HepG2 (cell line): Measurements from ENCODE around the gene SMIM1. TPM values are rescaled to one million over a fixed set of nuclear protein-coding genes. Genes with fewer than 3 reads are reported as not detected.

Experiments
- ATAC-seq: fragments of 200-7000 bp; cut with Tn5 transposase; 3 replicates; pipeline ENCODE4 v1.9.1; 2020; ENCODE audit warnings: mild to moderate bottlenecking, moderate library complexity
- BruUV-seq: library from RNA; stranded (reverse); fragments of 400-500 nt; replicated peaks from 2 replicates; lab custom pipeline; 2021; lab: Mats Ljungman, UMichigan
- CTCF ChIA-PET: fragments of 300-600 bp; formaldehyde crosslinking; extraction: SDS; loops from one replicate; lab custom pipeline; 2021; ENCODE audit warnings: low total read pairs, inconsistent platforms, low intra/inter-chr PET ratio; lab: Yijun Ruan, JAX
- POLR2A ChIA-PET: fragments of 350-600 bp; sonication (Branson Sonifier 250); formaldehyde crosslinking; loops from one replicate; lab custom pipeline; 2020; ENCODE audit warnings: antibody characterized with exemption, inconsistent platforms; lab: Yijun Ruan, JAX
- DNase-seq: peaks from one replicate; pipeline ENCODE4 v3.0.0-alpha.2; 2015; ENCODE audit warnings: low spot score
- FAIRE-seq: peaks from 3 replicates; lab custom pipeline; 2011; peaks lifted over from hg19 to GRCh38; lab: Jason Lieb, UNC
- H2AFZ ChIP-seq: one replicate; pipeline ENCODE4 v1.6.1; 2011; ENCODE audit warnings: low read length, inconsistent platforms
- H3K27ac ChIP-seq: fragments of 300-600 bp; 3 replicates; pipeline ENCODE4 v1.8.0; 2011; ENCODE audit warnings: mixed run types, mild to moderate bottlenecking, mixed read lengths, low read length, inconsistent platforms; ENCODE audit not compliant: insufficient read depth; ENCODE audit errors: extremely low read length
- H3K27me3 ChIP-seq, 2 experiments: fragments of 200-600 bp in 1 of 2; 2 replicates in 1 of 2; 3 replicates in 1 of 2; pipeline versions ENCODE4 v1.6.0 to v1.8.0; 2011; ENCODE audit warnings: low read length in 2 of 2, mild to moderate bottlenecking in 2 of 2, moderate library complexity in 2 of 2, inconsistent platforms in 1 of 2; ENCODE audit not compliant: insufficient read depth in 2 of 2, control insufficient read depth in 1 of 2
- H3K36me3 ChIP-seq, 2 experiments: fragments of 200-600 bp in 1 of 2; replicated peaks in 1 of 2; 2 replicates in 1 of 2; 3 replicates in 1 of 2; pipeline versions ENCODE4 v1.5.1 to v1.8.0; 2011; ENCODE audit warnings: low read length in 2 of 2, inconsistent platforms in 1 of 2; ENCODE audit not compliant: insufficient read depth in 2 of 2, control insufficient read depth in 1 of 2
- H3K4me1 ChIP-seq: 2 replicates; pipeline ENCODE4 v1.5.1; 2012; ENCODE audit warnings: low read length, inconsistent platforms; ENCODE audit not compliant: insufficient read depth
- H3K4me2 ChIP-seq: 2 replicates; pipeline ENCODE4 v1.6.0; 2011; ENCODE audit warnings: low read depth, low read length, inconsistent platforms
- H3K4me3 ChIP-seq, 3 experiments: fragments of 200-600 bp in 1 of 3; sonication (generic), shearing (Covaris generic) in 1 of 3; replicated peaks in 1 of 3; 2 replicates each; pipeline ENCODE4 v1.5.1; 2011 to 2016; ENCODE audit warnings: low read length in 3 of 3, inconsistent platforms in 2 of 3, low read depth in 2 of 3, mild to moderate bottlenecking in 2 of 3, control low read depth in 1 of 3, mixed read lengths in 1 of 3; ENCODE audit not compliant: insufficient read depth in 1 of 3
- H3K79me2 ChIP-seq: one replicate; pipeline ENCODE4 v1.6.1; 2011; ENCODE audit warnings: low read length, inconsistent platforms; ENCODE audit not compliant: insufficient read depth
- H3K9ac ChIP-seq: 2 replicates; pipeline ENCODE4 v1.6.0; 2011; ENCODE audit warnings: mild to moderate bottlenecking, low read depth, low read length, inconsistent platforms; ENCODE audit not compliant: insufficient read depth
- H3K9me3 ChIP-seq: 2 replicates; pipeline ENCODE4 v1.5.1; 2012; ENCODE audit warnings: mild to moderate bottlenecking, low read length
- H4K20me1 ChIP-seq: 2 replicates; pipeline ENCODE4 v1.6.0; 2011; ENCODE audit warnings: inconsistent platforms, mild to moderate bottlenecking, low read length, moderate library complexity; ENCODE audit not compliant: insufficient read depth
- ADNP ChIP-seq: sonication (generic); formaldehyde crosslinking; IDR thresholded peaks from 2 replicates; pipeline ENCODE4 v1.4.0; 2020; ENCODE audit warnings: missing genetic modification reagents
- HOXA3 ChIP-seq: sonication (generic); formaldehyde crosslinking; IDR thresholded peaks from 2 replicates; pipeline ENCODE4 v1.5.0; 2020; ENCODE audit warnings: missing genetic modification reagents
- IRX3 ChIP-seq: sonication (generic); formaldehyde crosslinking; IDR thresholded peaks from 2 replicates; pipeline ENCODE4 v1.8.1; 2023; ENCODE audit warnings: mild to moderate bottlenecking, low read depth, missing genetic modification reagents, borderline replicate concordance
- ISX ChIP-seq: sonication (generic); formaldehyde crosslinking; conservative IDR thresholded peaks from 2 replicates; pipeline ENCODE4 v1.5.0; 2020; ENCODE audit warnings: missing genetic modification reagents
- NCOA2 ChIP-seq: sonication (generic); formaldehyde crosslinking; IDR thresholded peaks from 2 replicates; pipeline ENCODE4 v1.8.0; 2022; ENCODE audit warnings: inconsistent platforms
- SNRNP70 ChIP-seq: fragments of 200-400 bp; formaldehyde crosslinking; IDR thresholded peaks from 2 replicates; pipeline ENCODE4 v1.6.1; 2017; ENCODE audit warnings: mild to moderate bottlenecking, low read depth, low read length, moderate library complexity
- SP1 ChIP-seq, 2 experiments: fragments of 450-650 bp in 1 of 2; sonication (generic) in 1 of 2; formaldehyde crosslinking in 1 of 2; IDR thresholded peaks; 2 replicates each; pipeline versions ENCODE4 v1.4.0 to v1.6.1; 2016 to 2020; ENCODE audit warnings: missing genetic modification reagents in 1 of 2
- STAT5B ChIP-seq: sonication (generic); formaldehyde crosslinking; IDR thresholded peaks from 2 replicates; pipeline ENCODE4 v1.4.0; 2020; ENCODE audit warnings: missing genetic modification reagents
- ZHX2 ChIP-seq, 2 experiments: sonication (generic) in 1 of 2; formaldehyde crosslinking in 1 of 2; IDR thresholded peaks; 2 replicates each; pipeline versions ENCODE4 v1.6.1 to v1.9.0; 2014 to 2022; ENCODE audit warnings: antibody characterized with exemption in 1 of 2, borderline replicate concordance in 1 of 2, inconsistent platforms in 1 of 2, low read depth in 1 of 2, missing genetic modification reagents in 1 of 2
- ZNF205 ChIP-seq: IDR thresholded peaks from 2 replicates; pipeline ENCODE4 v1.6.1; 2018; ENCODE audit warnings: missing biosample characterization, missing genetic modification reagents
- ZNF354B ChIP-seq: sonication (generic); formaldehyde crosslinking; IDR thresholded peaks from 2 replicates; pipeline ENCODE4 v1.8.0; 2022; ENCODE audit warnings: mild to moderate bottlenecking, missing genetic modification reagents
- ZNF589 ChIP-seq: sonication (generic); formaldehyde crosslinking; conservative IDR thresholded peaks from 2 replicates; pipeline ENCODE4 v1.8.0; 2022; ENCODE audit warnings: mild to moderate bottlenecking, moderate library complexity, missing genetic modification reagents
- ZNF724P ChIP-seq: sonication (generic); formaldehyde crosslinking; IDR thresholded peaks from 2 replicates; pipeline ENCODE4 v1.8.0; 2022; ENCODE audit warnings: missing genetic modification reagents, borderline replicate concordance
- WGBS: methylation state at CpG from one replicate; pipeline ENCODE4 v1.1.6; 2017; ENCODE audit warnings: low lambda C conversion rate; 5-methylcytosine and 5-hydroxymethylcytosine counted together
- in situ Hi-C: cut with HindIII; loops from 2 replicates; pipeline ENCODE4 v1.10.0; 2017; ENCODE audit warnings: low pct_unique_long_range_greater_than_20kb; ENCODE audit not compliant: extremely low pct_ligation_motif_present
- intact Hi-C: fragments of 100-400 bp; cut with micrococcal nuclease; formaldehyde crosslinking; loops from one replicate; pipeline ENCODE4 v1.10.0; 2022; ENCODE audit not compliant: unreplicated experiment
- polyA plus RNA-seq, 8 experiments: library from polyadenylated mRNA; depleted of rRNA in 3 of 8; stranded (reverse) in 7 of 8; unstranded in 1 of 8; fragments of >200 nt; fragmentation: Illumina TruSeq in 4 of 8; extraction: Trizol in 4 of 8; gene quantifications; 2 replicates each; pipeline versions ENCODE4 v1.2.1 to v1.2.3, GENCODE V29; 2011 to 2016; ENCODE audit warnings: low read depth in 4 of 8, missing spikeins in 1 of 8, mixed read lengths in 1 of 8; ENCODE audit not compliant: insufficient read depth in 1 of 8
- total RNA-seq, 5 experiments: library from RNA; depleted of rRNA; stranded (reverse); fragments of >200 nt; fragmentation: Illumina TruSeq; extraction: Trizol; gene quantifications; 2 replicates each; pipeline ENCODE4 v1.2.3, GENCODE V29; 2016; ENCODE audit warnings: low read depth in 1 of 5

The SMIM1 gene
- total and polyA plus RNA-seq, 2 of the 13 experiments (the other 11 are each of a cell fraction or from before 2014, with no cell fraction given), result 12.4 to 56.3 TPM

GRCh38 chr1:3743421-3743820, 29.1 kb upstream of the SMIM1 start:
- no peaks in the 10 kb centered on the region for H3K9me3 ChIP-seq
- FAIRE-seq (no peak), ATAC-seq (no peak), DNase-seq (no peak)
- no peak overlapping the region for H3K27ac ChIP-seq
- H3K4me3 ChIP-seq, result no peak overlapping the region
- peaks cover 3 to 45% of the 10 kb centered on the region in 2 experiments for H3K36me3 ChIP-seq
- H3K4me2 ChIP-seq, result no peak overlapping the region
- H3K4me1 ChIP-seq, result peaks cover 31% of the 10 kb centered on the region
- ChIA-PET POLR2A (no interaction called here), CTCF (no interaction called here)
- in situ Hi-C loops (no loop called here), intact Hi-C loops (no loop called here)
- 97% methylated on average over 4 of the region's 4 CpGs for WGBS
- H3K27me3 ChIP-seq, result no peaks in the 10 kb centered on the region; a peak in 1 of 5 replicates
- H2AFZ ChIP-seq, result no peak overlapping the region
- H3K79me2 ChIP-seq, result peaks cover 6% of the 10 kb centered on the region
- BruUV-seq, result no TSS peak
- H3K9ac ChIP-seq, result no peak overlapping the region
- no peaks in the 10 kb centered on the region for H4K20me1 ChIP-seq
- TF ChIP-seq STAT5B (CRISPR knock-in tag) (no peak), ISX (CRISPR knock-in tag) (no peak), SP1 (IDR thresholded peaks at IDR 0.05) (no peak), SP1 (CRISPR knock-in tag; IDR thresholded peaks at IDR 0.05) (no peak), ZNF205 (CRISPR knock-in tag) (no peak), ZNF589 (CRISPR knock-in tag) (no peak), NCOA2 (no peak), ZHX2 (IDR thresholded peaks at IDR 0.05; ENCODE audit: low read depth) (no peak), ZHX2 (CRISPR knock-in tag; IDR thresholded peaks at IDR 0.05; ENCODE audit: borderline replicate concordance) (no peak), SNRNP70 (no peak), ZNF724P (CRISPR knock-in tag) (no peak), IRX3 (no peak), HOXA3 (CRISPR knock-in tag) (no peak), ADNP (no peak), ZNF354B (no peak)
